ENCODE results near the gene SUPT4H1.

Gene SUPT4H1

DNA sequence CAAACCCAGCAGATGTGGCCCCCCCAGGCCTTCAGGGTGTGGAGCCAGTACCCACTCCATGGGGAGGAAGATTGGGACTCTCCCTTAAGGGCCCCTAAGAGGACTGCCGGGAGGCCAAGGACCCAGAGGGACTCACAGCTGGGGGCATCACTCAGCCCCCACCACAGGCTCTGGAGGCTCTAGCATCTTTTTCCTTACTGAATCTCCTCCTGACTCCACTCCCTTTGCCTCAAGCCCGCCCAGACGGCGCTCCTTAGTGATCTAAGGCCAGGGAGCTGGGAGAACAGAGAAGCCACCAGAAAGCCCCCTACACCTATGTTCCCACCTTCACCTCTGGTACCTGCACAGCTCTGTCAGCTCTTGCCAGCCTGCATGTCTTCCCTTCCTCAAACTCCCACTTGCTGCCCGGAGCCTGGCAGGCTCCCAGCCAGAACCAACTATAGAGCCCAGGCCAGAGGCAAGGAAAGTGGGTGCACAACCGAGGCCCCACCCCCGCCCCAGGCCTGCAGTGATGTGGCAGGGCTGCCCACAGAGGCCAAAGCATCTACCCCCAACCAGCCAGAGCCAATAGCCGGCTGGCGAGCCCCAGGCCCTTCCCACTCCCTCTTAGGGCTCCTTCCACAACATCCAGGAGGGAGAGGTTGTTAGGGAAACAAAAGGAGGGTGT lies 48.9 kb downstream of the SUPT4H1 start:
- no peak for DNase-seq

DNA sequence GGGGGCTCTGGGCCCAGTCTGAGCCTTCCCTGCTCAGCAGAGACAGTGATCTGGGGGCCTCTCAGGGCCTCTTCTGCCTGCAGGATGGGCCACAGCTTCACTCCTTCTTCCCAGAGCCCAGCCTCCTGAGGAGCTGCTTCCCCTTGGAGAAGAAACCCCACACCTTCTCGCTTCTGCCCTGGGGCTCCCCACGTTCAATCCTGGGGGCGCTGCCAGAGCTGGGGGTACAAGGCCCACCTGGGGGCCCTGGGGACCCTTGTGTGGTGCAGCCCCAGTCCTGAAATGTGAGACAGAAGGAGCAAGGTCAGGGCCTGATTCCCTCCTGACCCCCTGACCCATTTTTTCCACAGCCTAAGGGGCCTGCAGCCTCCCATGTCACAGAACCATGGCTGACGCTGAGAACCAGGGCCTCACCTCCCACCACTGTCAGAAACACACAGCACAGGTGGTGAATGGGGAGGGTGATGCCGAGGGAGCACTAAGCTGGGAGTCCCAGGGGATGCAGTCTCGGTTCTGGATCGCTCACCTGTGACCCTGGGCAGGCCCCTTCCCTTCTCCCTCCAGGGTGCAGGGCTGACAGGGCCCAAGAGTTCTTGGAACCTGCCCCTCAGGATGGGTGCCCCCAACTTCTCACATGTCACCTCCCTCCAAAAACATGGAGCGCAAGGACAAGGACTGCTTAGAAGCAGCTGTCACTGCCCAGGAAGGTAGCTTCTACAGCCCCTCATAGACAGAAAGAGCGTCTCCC lies 49.7 kb downstream of the SUPT4H1 start:
- no peak for DNase-seq

DNA sequence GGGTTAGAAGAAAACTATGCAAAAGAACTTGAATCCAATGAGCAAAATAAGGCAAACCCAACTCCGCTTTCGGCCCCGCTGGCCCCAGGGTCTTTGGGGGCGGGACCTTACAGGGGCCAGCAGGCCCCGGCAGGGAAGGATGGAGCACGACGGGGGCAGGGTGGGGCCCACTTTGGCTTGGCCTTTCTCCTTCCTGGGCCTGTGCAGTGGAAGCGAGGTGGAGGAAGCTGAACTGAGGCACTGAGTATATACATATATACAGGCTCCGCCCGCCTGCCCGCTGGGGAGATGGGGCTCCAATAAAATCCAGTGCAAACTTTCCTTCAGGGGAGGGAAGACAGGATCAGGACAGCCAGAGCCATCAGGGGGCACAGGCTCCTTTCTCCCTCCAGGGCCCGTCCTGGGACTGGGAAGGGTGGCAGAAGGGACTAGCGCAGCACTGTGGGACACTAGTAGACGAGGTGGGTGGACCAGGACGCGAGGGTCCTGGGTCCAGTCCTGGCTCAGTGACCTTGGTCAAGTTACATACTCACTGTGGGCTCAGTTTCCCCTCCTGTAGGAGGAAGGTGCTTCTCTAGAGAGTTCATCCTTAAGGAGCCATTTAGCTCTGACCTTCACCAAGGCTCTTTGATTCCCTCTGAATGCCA lies 50.4 kb downstream of the SUPT4H1 start:
- no peak for DNase-seq

DNA sequence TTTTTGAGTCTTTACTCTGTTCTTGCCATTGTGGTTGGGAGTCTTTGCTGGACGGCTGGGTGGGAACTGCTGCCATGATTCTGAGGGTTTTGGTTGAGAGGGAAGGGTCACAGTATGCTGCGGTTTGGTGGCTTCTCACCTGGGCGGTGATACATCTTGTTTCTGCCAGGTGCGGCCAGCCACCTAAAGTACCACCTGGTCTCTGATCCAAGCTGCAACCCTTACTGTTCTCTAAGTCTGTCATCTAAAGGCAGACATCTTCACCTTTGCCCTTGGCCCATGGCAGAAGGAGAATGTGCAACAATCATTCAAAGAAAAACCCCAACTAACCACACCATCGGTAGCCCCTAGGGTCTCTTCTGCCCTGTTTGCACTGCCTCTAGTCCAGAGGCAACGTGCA lies 51.7 kb downstream of the SUPT4H1 start:
- DNase-seq = no peak

All from activated CD4-positive, alpha-beta T cell treated with anti-CD3 and anti-CD28 coated beads, Interleukin-2, amount 50 U/mL, for 4 hours (primary cell).